Activated T-cell treated with anti-CD3 and anti-CD28 coated beads for 4 hours (primary cell): ENCODE results near the gene FABP3.

Experiments used
- DNase-seq: peaks from one replicate; pipeline ENCODE4 v3.0.0-alpha.2; 2020

FABP3 gene

GRCh38 chr1:31371121-31371959 lies 1.5 kb downstream of the FABP3 start:
- no peak for DNase-seq

GRCh38 chr1:31370565-31370964 lies 2.3 kb downstream of the FABP3 start:
- no peak for DNase-seq

- DNase-seq: no peak
Observed at GRCh38 chr1:31370021-31370420, 2.9 kb downstream of the FABP3 start.

- DNase-seq: no peak
Observed at GRCh38 chr1:31368611-31369107, 4.2 kb downstream of the FABP3 start.

GRCh38 chr1:31366796-31367195 lies 6.1 kb downstream of the FABP3 start:
- DNase-seq: no peak

- DNase-seq: no peak
Observed at GRCh38 chr1:31364561-31365250, 8.2 kb downstream of the FABP3 start.

- no peak for DNase-seq
Observed at GRCh38 chr1:31362032-31362431, 10.8 kb downstream of the FABP3 start.

GRCh38 chr1:31361607-31362006 lies 11.3 kb downstream of the FABP3 start:
- DNase-seq: no peak

GRCh38 chr1:31356427-31356826 lies 16.4 kb downstream of the FABP3 start:
- no peak for DNase-seq

- DNase-seq: no peak
Observed at GRCh38 chr1:31354283-31354682, 18.6 kb downstream of the FABP3 start.

- no peak for DNase-seq
Observed at GRCh38 chr1:31348449-31348848, 24.4 kb downstream of the FABP3 start.

GRCh38 chr1:31346785-31347184 lies 26.1 kb downstream of the FABP3 start:
- no peak for DNase-seq

GRCh38 chr1:31345635-31346034 lies 27.2 kb downstream of the FABP3 start:
- no peak for DNase-seq

- DNase-seq: no peak
Observed at GRCh38 chr1:31344503-31344902, 28.4 kb downstream of the FABP3 start.

GRCh38 chr1:31336687-31337467 lies 36.0 kb downstream of the FABP3 start:
- DNase-seq: no peak

GRCh38 chr1:31335007-31335406 lies 37.9 kb downstream of the FABP3 start:
- no peak for DNase-seq

GRCh38 chr1:31327381-31327780 lies 45.5 kb downstream of the FABP3 start:
- no peak for DNase-seq

- no peak for DNase-seq
Observed at GRCh38 chr1:31326461-31326860, 46.4 kb downstream of the FABP3 start.

GRCh38 chr1:31324992-31325391 lies 47.9 kb downstream of the FABP3 start:
- DNase-seq: no peak

GRCh38 chr1:31324093-31324492 lies 48.8 kb downstream of the FABP3 start:
- no peak for DNase-seq

GRCh38 chr1:31318146-31318545 lies 54.7 kb downstream of the FABP3 start:
- no peak for DNase-seq

GRCh38 chr1:31315902-31316301 lies 57.0 kb downstream of the FABP3 start:
- DNase-seq: no peak
